H54 (cell line): ENCODE results near the gene FITM1.

Experiments
- DNase-seq: peaks from one replicate; pipeline ENCODE4 v3.0.0; 2011; ENCODE audit warnings: low spot score, mixed read lengths; ENCODE audit not compliant: insufficient read length
- FAIRE-seq: peaks from 3 replicates; lab custom pipeline; 2011; peaks lifted over from hg19 to GRCh38; lab: Jason Lieb, UNC
- POLR2A ChIP-seq: IDR thresholded peaks from 2 replicates; pipeline ENCODE4 v1.6.1; 2011; ENCODE audit warnings: low read depth, mild to moderate bottlenecking, low read length

Gene FITM1

GRCh38 chr14:24165785-24166184 is 35.3 kb downstream of the FITM1 start:
- FAIRE-seq = no peak
- no peak for DNase-seq
- no peak for TF ChIP-seq POLR2A

DNA sequence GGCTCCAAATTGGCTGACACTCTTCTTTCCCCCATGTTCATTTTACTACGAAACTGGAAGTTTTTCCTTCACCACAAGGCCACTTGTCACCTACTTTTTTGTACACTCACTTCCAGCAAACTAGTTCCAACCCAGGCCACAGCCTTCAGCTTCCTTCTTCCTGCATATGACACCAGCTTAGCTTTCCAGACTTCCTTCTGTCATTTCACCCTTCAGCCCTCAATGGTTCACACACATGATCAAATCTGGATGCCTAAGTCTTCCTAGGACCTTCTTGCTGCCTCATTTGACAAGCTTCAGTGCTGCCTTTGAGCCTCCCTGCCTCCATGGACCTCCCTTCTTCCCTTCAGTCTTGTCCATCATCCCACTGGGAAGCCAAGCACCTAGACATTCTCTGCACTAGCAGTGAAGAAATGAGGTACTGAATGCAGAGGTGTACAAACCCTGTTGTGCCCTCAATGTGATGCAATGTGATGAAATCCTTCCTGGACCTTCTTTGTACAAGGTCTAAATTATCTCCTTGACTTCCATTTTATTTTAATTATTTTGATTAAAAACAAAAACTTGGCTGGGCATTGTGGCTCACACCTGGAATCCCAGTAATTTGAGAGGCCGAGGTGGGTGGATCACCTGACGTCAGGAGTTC is 37.1 kb downstream of the FITM1 start:
- FAIRE-seq (no peak), DNase-seq (no peak)
- TF ChIP-seq POLR2A = no peak

- TF ChIP-seq POLR2A = no peak
- DNase-seq (no peak), FAIRE-seq (no peak)
Measured at GRCh38 chr14:24171422-24172260, 41.2 kb downstream of the FITM1 start, which contains the start of gene REC8. REC8 (plus strand) TSS chr14:24172080; CDS start chr14:24172553, 473 bp downstream.

DNA sequence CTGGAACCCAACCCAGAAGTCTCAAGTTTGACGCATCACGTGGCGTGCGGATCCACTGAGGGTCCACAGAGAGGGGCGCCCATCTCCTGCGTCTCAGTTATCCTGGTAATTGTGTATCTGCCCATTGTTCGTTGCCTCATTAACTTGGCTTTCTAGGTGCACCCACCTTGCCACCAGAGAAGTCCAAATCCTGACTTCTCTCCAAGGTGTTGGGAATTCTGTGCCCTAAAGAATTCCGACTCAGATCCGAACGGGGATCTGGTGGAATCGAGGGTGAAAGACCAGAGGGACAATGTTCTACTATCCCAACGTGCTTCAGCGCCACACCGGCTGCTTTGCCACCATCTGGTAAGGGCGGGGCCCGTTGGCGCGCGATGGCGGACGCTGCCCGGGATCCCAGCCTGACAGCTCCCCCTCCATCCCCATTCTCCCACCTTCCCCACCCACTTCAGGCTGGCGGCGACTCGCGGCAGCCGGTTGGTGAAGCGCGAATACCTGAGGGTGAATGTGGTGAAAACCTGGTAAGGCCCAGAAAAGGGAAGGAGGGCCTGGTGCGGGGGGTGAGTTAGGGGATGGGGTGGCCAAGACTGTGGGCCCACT is 41.9 kb downstream of the FITM1 start:
- FAIRE-seq = no peak
- DNase-seq = no peak
- no peak for TF ChIP-seq POLR2A

- FAIRE-seq = no peak
- no peak for DNase-seq
Measured at GRCh38 chr14:24172871-24173281, 42.4 kb downstream of the FITM1 start.

DNA sequence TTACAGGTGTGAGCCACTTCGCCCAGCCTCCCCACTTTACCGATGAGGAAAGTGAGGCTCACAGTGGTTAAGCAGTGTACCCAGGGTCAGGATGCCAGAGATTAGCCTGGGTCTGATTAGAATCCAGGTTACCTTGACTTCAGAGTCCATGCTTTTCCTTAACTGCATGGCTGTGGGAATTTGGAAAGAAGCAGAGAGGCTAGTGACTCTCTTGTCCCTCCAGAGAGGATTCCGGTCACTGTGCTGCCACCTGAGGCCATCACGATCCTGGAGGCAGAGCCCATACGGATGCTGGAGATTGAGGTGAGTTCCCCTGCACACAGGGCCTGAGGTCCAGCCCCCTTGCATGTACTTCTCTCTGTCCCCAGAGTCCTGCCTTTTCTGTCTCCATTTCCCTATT is 46.1 kb downstream of the FITM1 start:
- no peak for FAIRE-seq
- TF ChIP-seq POLR2A = no peak
- DNase-seq = no peak

More at GRCh38 chr14:24172871-24173281, 42.4 kb downstream of the FITM1 start:
- no peak for TF ChIP-seq POLR2A

- DNase-seq = no peak
- FAIRE-seq = no peak
- TF ChIP-seq POLR2A = no peak
Measured at GRCh38 chr14:24177041-24177825, 46.8 kb downstream of the FITM1 start.

- no peak for TF ChIP-seq POLR2A
- DNase-seq (no peak), FAIRE-seq (no peak)
Measured at GRCh38 chr14:24177891-24178290, 47.4 kb downstream of the FITM1 start.

DNA sequence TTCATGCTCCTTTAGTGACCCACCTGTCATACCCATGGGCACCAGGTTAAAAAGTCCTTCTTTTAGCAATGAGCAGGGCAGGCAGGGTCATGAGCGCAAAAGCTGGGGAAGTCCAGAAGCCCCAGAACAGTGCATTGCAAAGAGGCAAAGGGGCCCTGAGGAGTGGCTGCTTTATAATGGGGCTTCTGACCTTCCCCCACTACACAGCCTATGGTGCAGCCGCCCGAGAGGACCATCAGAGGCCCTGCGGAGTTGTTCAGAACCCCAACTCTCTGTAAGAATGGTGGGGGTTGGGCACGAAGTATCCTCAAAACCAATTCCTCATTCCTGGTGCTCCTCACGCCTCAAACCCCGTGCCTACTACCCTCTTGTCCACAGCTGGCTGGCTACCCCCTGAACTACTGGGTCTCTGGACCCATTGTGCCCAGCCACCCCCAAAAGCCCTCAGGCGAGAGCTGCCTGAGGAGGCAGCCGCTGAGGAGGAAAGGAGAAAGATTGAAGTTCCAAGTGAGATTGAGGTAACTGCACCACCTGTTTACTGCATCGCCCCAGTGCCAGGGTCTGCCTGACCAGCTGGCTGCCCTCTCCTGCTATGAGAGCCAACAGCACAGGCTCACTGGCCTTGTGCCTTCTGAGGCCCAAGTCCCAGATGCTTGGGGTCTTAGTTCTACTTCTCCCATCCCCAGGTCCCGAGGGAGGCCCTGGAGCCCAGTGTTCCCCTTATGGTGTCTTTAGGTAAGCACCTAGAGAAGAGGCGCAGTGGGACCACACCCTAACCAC is 48.1 kb downstream of the FITM1 start:
- no peak for FAIRE-seq
- no peak for DNase-seq

DNA sequence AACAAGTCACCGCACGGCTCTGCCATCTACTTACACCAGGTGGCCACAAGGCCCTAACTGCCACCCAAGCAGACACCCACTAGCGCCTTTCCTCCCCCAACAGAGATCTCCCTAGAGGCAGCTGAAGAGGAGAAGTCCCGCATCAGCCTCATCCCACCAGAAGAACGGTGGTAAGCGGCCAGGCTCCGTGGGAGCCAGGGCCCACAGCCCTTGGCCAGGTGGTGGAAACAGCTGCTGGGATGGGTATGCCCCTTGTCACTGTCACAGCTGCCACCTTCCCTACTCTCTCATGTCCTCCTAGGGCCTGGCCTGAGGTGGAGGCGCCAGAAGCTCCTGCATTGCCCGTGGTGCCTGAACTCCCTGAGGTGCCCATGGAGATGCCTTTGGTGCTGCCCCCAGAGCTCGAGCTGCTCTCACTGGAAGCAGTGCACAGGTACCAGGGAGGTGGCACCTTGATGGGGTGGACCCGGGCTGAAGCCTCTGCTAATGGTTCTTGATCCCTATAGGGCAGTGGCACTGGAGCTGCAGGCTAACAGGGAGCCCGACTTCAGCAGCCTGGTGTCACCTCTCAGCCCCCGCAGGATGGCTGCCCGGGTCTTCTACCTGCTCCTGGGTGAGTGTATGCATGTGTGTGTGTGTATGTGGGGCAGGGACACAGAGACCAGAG is 49.0 kb downstream of the FITM1 start:
- FAIRE-seq (no peak), DNase-seq (no peak)
- no peak for TF ChIP-seq POLR2A

More for the DNA sequence above, 48.1 kb downstream of the FITM1 start:
- no peak for TF ChIP-seq POLR2A

- no peak for DNase-seq
- FAIRE-seq = no peak
- TF ChIP-seq POLR2A = no peak
Measured at GRCh38 chr14:24179961-24180796, 49.7 kb downstream of the FITM1 start.
